Putamen (tissue), 1 donor: ENCODE measurements around the gene INTS11.
A peak's percentile ranks its signal among the peaks of the same experiment; 100 is the strongest.
"Not testable (repeated sequence)": the region's sequence is repeated elsewhere in the genome, so short reads cannot be mapped to it uniquely, and the experiment has no call there.

Source experiments
- DNase-seq: peaks from one replicate; pipeline ENCODE4 v3.0.0-alpha.2; 2016; ENCODE audit warnings: low spot score

INTS11 gene

DNA sequence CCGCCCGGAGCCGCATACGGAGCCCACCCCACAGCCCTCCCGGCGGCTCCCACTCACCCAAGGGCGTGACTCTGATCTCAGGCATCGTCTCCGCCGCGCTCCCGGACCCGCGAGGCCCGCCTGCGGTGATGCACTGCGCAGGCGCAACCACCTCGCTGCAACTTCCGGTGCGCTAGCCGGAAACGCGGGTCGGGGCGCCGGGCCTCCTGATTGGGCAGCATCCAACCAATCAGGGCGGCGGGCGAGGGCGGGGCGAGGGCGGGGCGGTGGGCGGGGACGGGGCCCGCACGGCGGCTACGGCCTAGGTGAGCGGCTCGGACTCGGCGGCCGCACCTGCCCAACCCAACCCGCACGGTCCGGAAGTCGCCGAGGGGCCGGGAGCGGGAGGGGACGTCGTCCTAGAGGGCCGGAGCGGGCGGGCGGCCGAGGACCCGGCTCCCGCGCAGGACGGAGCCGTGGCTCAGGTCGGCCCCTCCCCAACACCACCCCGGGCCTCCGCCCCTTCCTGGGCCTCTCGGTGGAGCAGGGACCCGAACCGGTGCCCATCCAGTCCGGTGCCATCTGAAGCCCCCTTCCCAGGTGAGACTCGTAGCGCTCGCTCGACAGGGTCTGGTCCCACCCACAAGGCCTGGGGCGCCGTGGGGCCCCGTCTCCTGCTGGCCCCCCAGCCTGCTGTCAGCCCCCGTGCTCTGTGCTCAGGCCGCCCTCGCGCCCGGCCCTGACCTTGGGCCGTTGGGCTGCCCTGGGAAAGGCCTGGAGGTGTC is at the start of gene INTS11, which contains the start of gene CPTP:
INTS11 (minus strand) TSS at position 137 of the 764 bp plus-strand sequence; CDS start at position 85, 52 bp downstream.
CPTP (plus strand) TSS at position 279 of the 764 bp plus-strand sequence. CDS start 2,109 bp downstream, outside the sequence.
- DNase-seq, result peak; percentile 87

DNA sequence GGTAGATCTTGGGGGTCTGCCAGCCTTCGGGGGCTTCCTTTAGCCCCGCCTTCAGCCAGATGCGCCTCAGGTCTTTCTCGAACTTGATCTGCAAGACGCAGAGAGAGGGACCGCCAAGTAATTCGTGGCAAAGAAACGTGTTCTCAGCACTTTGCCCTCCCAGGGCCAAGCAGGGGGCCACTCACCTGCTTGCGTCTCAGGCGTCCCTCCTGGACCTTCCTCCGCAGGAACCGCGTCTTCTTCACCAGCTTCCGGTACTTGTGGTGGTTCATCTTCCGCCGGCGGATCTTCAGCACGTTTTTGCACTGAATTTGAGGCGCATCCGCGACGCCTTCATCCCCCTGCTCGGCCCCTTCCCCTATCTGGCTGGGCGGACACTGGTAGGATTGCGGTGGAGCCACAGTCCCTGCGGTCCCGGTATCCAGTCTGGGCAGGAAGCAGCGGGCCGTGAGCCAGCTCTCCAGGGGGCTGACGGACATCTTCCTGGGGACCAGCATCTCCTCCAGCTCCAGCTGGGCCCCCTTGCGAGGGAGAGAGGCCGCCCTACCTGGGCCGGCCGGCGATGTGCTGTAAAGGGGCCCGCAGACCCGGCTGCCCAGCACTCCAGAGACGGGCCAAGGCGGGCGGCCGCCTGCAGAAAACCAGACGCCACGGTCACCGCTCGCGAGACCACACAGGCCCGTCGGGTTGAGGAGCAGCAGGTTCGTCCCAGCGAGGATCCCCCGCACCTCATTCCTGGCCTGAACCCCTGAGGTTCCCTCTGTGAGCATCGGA is 49.5 kb upstream of the INTS11 start:
- DNase-seq, result no peak

DNA sequence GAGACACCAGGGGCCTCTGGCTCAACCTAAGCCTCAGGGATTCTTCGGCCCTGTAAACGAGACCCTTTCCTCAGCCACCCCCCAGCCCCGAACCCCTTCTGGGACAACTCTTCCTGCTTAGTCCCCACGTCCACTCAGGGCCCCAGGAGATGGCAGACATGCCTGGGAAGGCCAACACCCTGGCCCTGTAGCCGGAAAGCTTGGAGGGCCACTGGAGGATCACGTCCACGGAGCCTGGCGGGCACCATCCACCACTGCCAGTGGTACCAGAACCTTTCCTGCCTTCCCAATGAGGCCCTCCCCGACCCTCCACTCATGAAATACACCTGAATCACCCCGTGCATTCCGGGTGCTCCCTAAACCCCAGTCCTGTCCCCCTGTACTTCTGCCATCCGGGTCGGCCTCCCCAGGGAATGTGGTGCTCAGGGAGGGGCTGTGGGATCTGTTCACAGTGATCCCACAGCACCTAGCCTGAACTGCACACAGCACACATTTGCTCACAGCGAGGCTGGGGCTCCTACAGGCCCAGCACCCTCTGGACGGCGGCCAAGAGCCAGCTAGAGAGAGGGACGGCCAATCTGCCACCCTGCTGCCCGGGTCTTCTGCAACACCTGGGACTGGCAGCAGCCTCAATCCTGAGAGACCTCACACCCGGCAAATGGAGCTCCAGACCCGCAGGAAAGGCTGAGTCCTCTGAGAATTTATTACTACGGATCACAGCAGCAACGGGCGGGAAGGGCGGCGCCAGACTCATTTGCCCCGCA is 48.8 kb upstream of the INTS11 start:
- DNase-seq, result no peak

DNA sequence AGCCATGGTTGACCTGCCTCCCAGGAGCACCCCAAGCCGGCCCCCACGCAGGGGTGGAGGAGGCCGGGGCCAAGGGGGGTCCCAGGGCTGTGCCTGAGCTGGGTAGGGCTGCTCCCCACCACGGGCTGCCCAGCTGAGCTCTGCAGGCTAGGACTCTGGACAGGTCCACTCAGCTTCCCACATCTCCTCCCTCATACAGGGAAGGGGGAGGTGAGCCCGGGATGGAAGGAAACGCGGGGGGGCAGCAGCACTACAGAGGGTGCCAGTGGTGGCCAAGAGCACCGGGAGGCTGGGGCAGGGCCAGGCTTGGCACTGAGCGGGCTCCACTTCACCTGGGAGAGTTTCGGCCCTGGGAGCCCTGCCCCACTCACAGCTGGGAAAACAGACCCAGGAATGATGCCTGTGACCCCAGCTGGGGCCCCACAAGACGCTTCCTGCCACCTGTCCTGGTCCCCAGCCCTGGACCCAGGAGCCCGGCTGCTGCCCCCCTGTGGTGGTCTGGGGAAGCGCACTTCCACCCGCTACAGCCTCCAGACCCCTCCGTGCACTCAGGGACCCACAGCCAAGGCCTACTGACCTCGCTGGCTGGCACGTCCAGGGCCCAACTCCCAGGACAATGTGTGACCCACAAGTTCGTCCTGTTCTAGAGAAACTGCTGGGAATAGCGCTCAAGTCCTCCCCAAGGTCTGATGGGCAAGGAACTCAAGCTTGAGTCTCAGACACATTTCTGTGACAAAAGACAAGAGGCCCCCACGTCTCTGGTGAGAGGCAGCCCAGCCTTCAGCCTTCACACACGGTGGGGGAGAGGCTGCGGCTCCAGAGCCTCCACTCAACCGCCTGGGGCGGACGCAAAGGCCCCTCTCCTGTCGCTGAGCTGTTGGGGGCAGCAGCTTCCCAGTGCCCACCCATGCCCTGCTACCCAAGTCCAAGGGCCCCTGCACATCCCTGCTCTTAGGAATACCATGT is 47.6 kb upstream of the INTS11 start:
- no peak for DNase-seq

- DNase-seq, result no peak
Measured at GRCh38 chr1:1371364-1371745, 46.9 kb upstream of the INTS11 start.

DNA sequence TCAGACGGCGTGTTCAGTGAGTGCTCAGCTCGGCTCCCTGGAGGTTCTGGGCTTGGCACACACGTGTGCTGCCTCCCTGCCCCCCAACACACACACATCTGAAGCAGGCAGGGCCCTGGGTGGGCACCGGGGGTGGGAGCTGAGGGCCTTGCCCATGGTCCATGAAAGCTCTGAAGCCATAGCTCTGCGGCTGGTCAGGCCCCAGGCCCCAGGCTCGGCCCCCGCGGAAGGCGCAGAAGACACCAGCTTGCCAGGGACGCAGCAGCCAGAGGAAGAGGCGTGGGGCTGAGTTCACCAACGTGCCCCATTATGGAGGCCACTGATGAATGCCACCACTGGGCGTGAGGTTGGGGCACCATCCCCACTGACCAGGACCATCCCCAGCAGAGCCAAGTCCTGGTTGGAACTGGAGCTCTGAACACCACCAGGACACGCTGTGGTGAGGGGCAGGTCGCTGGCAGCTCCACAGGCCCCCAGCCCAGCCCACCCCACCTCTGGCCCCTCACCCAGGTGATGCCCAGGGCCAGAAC is 46.4 kb upstream of the INTS11 start:
- no peak for DNase-seq

- not testable (repeated sequence) for DNase-seq
Measured at GRCh38 chr1:1370094-1370493, 45.6 kb upstream of the INTS11 start.

DNA sequence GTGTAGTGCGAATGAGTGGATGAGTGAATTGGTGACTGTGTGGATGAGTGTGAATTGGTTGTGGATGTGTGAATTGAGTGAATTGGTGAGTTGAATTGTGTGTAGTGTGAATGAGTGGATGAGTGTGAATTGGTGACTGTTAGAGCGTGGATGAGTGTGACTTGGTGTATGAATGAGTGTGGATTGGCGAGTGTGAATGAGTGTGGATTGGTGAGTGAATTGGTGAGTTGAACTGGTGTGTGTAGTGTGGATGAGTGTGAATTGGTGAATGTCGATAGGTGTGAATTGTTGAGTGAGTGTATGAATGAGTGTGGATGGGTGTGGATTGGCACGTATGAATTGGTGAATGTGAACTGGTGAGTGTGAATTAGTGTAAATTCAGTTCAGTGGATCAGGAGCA is 42.9 kb upstream of the INTS11 start:
- no peak for DNase-seq

GRCh38 chr1:1366699-1367066 is 42.2 kb upstream of the INTS11 start:
- no peak for DNase-seq

DNA sequence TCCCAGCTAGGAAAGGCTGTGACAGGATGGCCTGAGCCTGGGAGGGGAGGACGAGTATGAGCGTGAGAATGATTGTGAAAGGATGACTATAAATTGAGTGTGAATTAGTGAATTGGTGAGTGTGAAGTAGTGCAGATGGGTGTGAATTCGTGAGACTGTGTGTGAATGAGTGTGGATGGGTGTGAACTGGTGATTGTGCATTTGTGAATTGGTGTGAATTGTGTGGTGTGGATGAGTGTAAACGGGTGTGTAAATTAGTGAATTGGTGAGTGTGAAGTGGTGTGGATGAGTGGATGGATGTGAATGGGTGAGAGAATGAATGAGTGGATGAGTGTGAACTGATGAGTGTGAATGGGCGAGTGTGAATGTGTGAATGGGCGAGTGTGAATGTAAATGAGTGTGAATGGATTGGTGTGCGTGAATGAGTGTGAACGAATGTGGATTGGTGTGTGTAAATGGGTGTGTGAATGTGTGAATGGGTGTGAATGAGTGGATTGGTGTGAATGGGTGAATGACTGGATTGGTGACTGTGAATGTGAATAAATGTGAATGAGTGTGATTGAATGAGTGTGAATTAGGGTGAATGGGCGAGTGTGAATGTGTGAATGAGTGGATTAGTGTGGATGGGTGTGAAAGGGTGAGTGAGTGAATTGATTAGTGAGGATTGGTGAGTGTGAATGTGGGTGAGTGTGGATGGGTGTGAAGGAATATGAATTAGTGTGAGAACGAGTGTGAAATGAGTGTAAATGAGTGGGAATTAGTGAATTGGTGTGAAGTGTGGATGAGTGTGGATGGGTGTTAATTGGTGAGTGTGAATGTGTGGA is 41.6 kb upstream of the INTS11 start:
- DNase-seq, result no peak

DNA sequence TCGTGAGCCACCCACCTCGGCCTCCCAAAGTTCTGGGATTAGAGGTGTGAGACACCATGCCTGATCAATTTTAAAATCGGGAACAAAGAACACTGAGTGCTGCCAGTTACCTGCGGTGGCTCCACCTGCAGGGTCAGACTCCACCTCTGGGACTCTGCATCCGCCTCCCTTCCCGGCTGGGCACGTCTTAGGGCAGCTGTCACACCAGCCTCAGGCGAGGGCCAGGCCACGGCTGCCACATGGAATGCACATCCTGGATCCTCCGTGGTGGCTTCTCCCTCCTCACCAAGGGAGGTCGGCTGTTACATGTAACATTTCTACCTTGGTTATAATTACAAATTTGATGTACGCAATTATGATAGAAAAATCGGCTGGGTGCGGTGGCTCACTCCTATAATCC is 39.8 kb upstream of the INTS11 start:
- DNase-seq, result no peak

GRCh38 chr1:1361982-1362423 is 37.5 kb upstream of the INTS11 start:
- DNase-seq, result no peak

DNA sequence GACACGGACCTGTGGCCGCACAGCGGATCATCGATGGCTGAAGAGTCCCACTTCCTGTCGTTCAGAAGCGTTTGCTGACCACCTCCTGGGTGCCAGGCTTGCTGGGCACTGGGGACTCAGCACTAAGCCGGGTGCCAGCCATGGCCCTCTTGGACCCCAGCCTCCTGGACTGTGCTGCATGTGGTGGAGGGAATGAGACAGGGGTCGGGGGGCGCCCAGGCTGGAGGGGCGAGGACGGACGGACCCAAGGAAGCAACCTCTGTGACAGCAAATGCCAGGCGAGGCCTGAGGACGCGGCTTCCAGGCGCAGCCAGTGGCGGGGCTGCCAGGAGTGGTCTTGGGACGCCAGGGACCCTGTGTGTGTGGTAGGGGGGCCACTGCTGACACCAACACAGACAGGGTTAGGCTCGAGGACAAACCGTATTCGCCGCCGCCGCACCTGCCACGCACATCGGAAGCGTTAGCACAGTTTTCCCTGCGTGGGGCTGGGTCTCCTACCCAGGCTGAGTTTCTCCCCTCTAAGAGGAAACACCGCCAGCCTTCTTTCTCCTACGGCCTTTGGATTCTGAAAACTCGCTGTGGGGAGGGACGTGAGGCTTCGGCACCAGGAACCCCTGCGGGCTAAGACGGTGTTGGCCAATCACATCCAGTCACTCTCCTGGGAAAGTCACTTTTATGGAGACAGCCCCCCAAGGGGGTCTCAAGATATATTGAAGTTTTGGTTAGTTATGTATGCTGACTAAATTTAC is 36.9 kb upstream of the INTS11 start:
- no peak for DNase-seq

DNA sequence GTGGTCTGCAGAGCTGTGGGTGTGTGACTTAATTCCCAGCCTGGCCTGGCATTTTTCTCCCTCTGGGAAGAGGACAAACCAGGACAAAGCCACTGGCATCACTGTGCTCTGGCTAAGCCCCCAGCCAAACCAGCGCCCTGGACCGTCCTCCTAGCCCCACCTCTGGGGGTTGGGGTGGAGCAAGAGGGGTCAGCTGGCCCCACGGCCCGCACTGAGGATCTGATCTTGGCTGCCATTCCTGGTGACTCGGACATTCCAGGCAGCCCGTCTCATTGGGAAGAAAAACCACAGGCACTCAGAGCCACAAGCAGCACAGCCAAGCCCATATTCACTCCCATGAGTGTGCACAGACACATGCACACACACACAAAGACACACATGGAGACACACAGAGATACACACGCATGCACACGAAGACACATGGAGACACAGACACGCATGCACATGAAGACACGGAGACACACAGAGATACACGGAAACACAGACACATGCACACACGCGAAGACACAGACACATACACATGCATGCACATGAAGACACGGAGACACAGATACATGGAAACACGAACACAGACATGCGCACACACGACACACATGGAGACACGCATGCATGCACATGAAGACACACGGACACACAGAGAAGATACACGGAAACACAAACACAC is 36.2 kb upstream of the INTS11 start:
- no peak for DNase-seq

DNA sequence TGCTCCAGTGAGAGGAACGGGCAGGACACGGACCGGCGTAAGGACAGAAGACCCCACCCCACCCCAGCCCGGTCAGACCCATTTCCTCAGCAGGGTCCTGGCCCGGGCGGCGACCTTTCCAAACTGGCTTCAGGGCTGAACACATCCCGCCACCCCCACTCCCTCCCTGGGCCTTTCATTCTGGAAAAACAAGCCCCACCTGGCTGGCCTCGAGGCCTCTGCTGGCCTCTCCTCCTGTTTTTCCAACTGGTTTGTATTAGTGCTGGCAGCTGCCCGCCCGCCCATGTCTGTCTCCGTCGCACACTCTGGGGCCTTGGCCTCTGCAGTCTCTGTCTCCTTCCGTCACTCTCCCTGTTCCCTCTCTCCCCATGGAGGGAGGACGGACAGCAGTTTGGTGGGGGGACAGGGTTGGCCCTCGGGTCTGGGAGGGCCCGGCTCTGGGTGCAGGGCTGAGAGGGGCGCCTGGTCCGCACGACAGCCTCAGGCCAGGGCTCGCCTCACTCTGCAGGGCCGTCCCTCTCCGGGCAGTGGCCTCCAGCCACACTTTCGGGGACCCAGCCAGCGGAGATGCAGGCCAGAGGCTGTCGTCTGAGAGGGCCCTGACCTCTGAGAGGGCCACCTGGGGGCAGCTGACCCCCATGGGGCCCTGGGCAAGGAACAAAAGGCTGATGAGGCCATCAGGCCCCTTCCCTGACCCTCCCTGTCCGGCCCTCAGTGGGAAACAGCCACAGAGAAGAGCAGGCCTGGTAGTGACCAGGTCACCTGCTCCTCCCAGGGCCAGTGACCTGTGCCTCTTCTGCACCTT is 35.4 kb upstream of the INTS11 start:
- DNase-seq, result no peak

- no peak for DNase-seq
Measured at GRCh38 chr1:1359308-1359663, 34.8 kb upstream of the INTS11 start.

GRCh38 chr1:1358433-1359271 is 34.2 kb upstream of the INTS11 start, which contains the start of gene MXRA8:
Gene MXRA8, minus strand, starts transcription at chr1:1358555. Its CDS starts 51 bp downstream, at chr1:1358504.
- no peak for DNase-seq
